Lower leg skin (tissue), 4 donors: Measurements from ENCODE around the gene BZW1. TPM values are rescaled to one million over a fixed set of nuclear protein-coding genes. Genes with fewer than 3 reads are reported as not detected.

Experiments used
- DNase-seq, 2 donors: peaks; one replicate each; pipeline ENCODE4 v3.0.0-alpha.2; 2019; ENCODE audit warnings: low spot score in 2 of 2
- H3K4me3 ChIP-seq: fragments of 200-600 bp; sonication (generic); 2 replicates; pipeline ENCODE4 v1.5.1; 2017; ENCODE audit warnings: mild to moderate bottlenecking, low read depth; ENCODE audit not compliant: poor library complexity, severe bottlenecking
- POLR2A ChIP-seq, 2 donors: fragments of 450-650 bp; IDR thresholded peaks; one replicate each; pipeline ENCODE4 v1.6.1; 2016 to 2017; ENCODE audit warnings: antibody characterized with exemption in 2 of 2, mild to moderate bottlenecking in 1 of 2, moderate library complexity in 1 of 2
- WGBS, 2 donors: methylation state at CpG; one replicate each; pipeline ENCODE4 v1.1.5; 2018; 5-methylcytosine and 5-hydroxymethylcytosine counted together
- intact Hi-C: fragments of 100-400 bp; cut with DNase I; formaldehyde crosslinking; loops from one replicate; pipeline ENCODE4 v1.15.0; 2023; ENCODE audit warnings: low total_unique reads
- total RNA-seq, 4 donors: library from RNA; depleted of rRNA; stranded (reverse); fragments of >200 nt; gene quantifications; one replicate each; pipeline ENCODE4 v1.1.0, GENCODE V29; 2016
- TF ChIP-seq, protein P1 (sequence below), 3 donors: fragments of 450-650 bp; IDR thresholded peaks; one replicate each; pipeline ENCODE4 v1.5.1; 2016; ENCODE audit warnings: antibody characterized with exemption in 3 of 3, mild to moderate bottlenecking in 3 of 3, moderate library complexity in 2 of 3

Gene BZW1
- 100 to 1,000 TPM in 3 of 4 donors, 10 to 100 TPM in 1; 57.6 to 156 (median 148) TPM for total RNA-seq

DNA sequence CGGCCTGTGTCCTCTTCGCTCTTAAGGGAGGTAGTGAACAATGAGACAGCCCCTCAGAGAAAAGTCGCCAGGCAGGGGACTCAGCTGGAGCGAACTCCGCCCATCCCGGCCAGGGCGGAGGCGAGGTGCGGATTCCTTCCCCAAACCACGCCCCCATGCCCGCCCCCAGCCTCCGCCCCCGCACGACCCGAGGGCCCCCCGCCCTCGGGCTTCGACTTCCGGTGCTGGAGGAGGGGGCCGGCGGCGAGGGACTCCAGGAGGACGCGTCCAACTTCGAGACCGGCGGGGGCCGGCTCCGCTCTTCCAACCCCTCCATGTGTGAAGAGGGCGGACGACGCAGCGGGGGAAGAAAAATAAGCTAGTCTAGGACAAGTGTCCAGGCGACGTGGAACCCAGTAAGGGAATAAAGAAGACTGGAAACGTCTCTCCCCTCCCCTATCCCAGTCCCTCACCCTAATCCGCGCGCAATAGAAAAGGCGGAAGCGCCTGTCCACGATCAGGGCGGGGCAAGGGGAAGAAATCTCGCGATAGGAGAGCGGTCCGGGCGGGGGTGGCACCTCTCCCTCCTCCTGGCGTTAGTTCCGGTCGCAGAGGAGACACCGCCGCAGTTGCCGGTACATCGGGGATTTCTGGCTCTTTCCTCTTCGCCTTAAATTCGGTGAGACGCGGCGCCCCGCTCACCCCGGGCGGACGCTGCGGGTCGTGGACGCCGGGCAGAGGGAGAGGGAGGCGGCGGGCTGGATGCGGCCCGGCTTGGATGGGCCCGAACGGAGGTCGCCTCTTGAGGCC is at the start of gene BZW1:
BZW1 (plus strand) TSS at position 578 of the 789 bp plus-strand sequence. CDS start 1,308 bp downstream, outside the sequence.
- intact Hi-C loops: loop anchor here (10.0 kb wide), 1 partner anchor 53 kb away; the partner anchor contains the start of gene CLK1
- TF ChIP-seq, protein P1, sequence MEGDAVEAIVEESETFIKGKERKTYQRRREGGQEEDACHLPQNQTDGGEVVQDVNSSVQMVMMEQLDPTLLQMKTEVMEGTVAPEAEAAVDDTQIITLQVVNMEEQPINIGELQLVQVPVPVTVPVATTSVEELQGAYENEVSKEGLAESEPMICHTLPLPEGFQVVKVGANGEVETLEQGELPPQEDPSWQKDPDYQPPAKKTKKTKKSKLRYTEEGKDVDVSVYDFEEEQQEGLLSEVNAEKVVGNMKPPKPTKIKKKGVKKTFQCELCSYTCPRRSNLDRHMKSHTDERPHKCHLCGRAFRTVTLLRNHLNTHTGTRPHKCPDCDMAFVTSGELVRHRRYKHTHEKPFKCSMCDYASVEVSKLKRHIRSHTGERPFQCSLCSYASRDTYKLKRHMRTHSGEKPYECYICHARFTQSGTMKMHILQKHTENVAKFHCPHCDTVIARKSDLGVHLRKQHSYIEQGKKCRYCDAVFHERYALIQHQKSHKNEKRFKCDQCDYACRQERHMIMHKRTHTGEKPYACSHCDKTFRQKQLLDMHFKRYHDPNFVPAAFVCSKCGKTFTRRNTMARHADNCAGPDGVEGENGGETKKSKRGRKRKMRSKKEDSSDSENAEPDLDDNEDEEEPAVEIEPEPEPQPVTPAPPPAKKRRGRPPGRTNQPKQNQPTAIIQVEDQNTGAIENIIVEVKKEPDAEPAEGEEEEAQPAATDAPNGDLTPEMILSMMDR (IDR thresholded peaks at IDR 0.05): no peak
- peak in 1 of 2 donors; percentile 56 for TF ChIP-seq POLR2A (IDR thresholded peaks at IDR 0.05)
- peak; percentile 95 to 99 for DNase-seq
- peak within 1 kb of the TSS; percentile 86 for H3K4me3 ChIP-seq
- WGBS, 2 donors: 0 to 1% methylated on average over 64 to 71 of the region's 75 CpGs

DNA sequence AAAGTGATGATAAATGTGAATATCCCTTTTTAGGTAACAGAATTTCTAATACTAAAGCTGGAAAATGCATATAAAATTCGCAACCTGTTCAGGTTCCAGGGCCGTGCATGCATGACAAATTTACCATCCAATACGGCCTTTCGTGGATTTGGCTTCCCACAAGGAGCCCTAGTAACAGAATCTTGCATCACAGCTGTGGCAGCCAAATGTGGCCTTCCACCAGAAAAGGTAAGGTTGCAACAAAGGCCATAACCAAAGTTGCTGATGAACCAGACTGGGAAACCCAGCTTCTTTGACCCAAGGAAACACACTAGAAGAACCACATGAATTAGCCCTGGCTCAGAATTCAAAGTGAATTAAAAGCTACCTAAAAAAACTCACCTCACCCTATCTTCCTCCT is 49.6 kb upstream of the BZW1 start:
- TF ChIP-seq POLR2A (IDR thresholded peaks at IDR 0.05): no peak
- TF ChIP-seq, protein P1 (IDR thresholded peaks at IDR 0.05): no peak
- 87 to 89% methylated on average over 4 of the region's 4 CpGs for WGBS, 2 donors
- DNase-seq: no peak
- no peak overlapping the region for H3K4me3 ChIP-seq
- intact Hi-C loops: no loop called here

- 74 to 75% methylated on average over 4 of the region's 4 CpGs for WGBS, 2 donors
- TF ChIP-seq, protein P1 (IDR thresholded peaks at IDR 0.05): no peak
- TF ChIP-seq POLR2A (IDR thresholded peaks at IDR 0.05): no peak
- intact Hi-C loops: no loop called here
- H3K4me3 ChIP-seq: no peak overlapping the region
- DNase-seq: no peak
Observed at GRCh38 chr2:200763422-200763821, 48.3 kb upstream of the BZW1 start.

- intact Hi-C loops: no loop called here
- DNase-seq: no peak
- TF ChIP-seq, protein P1 (IDR thresholded peaks at IDR 0.05): no peak
- no peak overlapping the region for H3K4me3 ChIP-seq
- WGBS, 2 donors: 53 to 63% methylated on average over 2 of the region's 2 CpGs
Observed at GRCh38 chr2:200765139-200765951, 46.4 kb upstream of the BZW1 start.

DNA sequence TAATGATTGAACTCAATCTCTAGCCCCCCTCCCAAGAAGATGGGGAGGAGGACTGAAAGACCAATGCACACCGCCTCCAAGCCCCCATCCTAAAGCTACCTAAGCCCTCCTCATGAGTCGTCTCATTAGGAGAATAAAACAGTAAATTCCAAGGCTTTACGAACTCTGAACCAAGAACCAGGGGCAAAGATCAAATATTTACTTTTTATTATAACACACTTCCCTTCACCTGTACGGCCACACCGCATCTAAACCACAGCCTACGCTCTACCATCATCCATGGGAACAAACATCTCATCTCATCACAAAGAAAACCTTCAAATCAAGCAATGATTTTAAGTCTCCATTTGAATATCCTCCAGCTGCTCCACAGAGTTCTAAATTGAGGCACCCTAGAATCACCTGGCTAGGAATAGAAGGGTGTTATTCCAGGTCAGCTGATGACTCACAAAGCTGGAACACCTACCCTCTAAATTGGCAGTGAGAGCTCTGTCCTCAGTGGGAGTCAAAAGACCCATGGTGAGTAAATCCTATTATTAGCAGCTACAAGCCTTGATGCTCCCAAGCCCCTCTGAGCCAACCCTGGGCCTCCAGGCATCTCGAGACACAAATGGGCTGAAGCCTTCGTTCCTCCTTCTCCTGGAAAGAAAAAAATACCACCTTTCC is 45.6 kb upstream of the BZW1 start:
- WGBS, 2 donors: 77 to 83% methylated on average over 8 of the region's 8 CpGs
- DNase-seq: no peak
- H3K4me3 ChIP-seq: no peak overlapping the region
- TF ChIP-seq, protein P1 (IDR thresholded peaks at IDR 0.05): no peak
- TF ChIP-seq POLR2A (IDR thresholded peaks at IDR 0.05): no peak
- intact Hi-C loops: no loop called here
